Gastrocnemius medialis (tissue), 4 donors: ENCODE results near the gene GPR3. TPM values are rescaled to one million over a fixed set of nuclear protein-coding genes. Genes with fewer than 3 reads are reported as not detected.

Experiments used
- ATAC-seq, 2 donors: fragments of 150-250 bp; one replicate each; pipeline ENCODE4 v1.9.1; 2016
- DNase-seq, 2 donors: peaks; one replicate each; pipeline ENCODE4 v3.0.0-alpha.2; 2019
- H3K27ac ChIP-seq, 4 donors: fragments of 200-600 bp; sonication (generic); 1 replicate in 1 of 4; 2 replicates in 3 of 4; pipeline ENCODE4 v1.5.1; 2016 to 2018; ENCODE audit warnings: mild to moderate bottlenecking in 2 of 4, moderate library complexity in 1 of 4
- H3K27me3 ChIP-seq, 3 donors: fragments of 200-600 bp; sonication (generic) in 2 of 3; 1 replicate in 1 of 3; 2 replicates in 2 of 3; pipeline versions ENCODE4 v1.5.1 to v1.6.0; 2016 to 2019; ENCODE audit warnings: mild to moderate bottlenecking in 1 of 3, moderate library complexity in 1 of 3
- H3K36me3 ChIP-seq, 2 donors: fragments of 200-600 bp; sonication (generic) in 1 of 2; one replicate each; pipeline ENCODE4 v1.5.1; 2017 to 2018
- H3K4me1 ChIP-seq, 2 donors: fragments of 200-600 bp; sonication (generic) in 1 of 2; one replicate each; pipeline ENCODE4 v1.5.1; 2016 to 2017; ENCODE audit warnings: mild to moderate bottlenecking in 2 of 2
- H3K4me3 ChIP-seq, 4 donors: fragments of 200-600 bp; sonication (generic) in 3 of 4; 1 replicate in 1 of 4; 2 replicates in 3 of 4; pipeline ENCODE4 v1.5.1; 2016 to 2019; ENCODE audit warnings: mild to moderate bottlenecking in 2 of 4
- H3K9me3 ChIP-seq, 3 donors: fragments of 200-600 bp; sonication (generic) in 2 of 3; 1 replicate in 1 of 3; 2 replicates in 2 of 3; pipeline ENCODE4 v1.5.1; 2016 to 2019
- CTCF ChIP-seq, 5 experiments: fragments of 450-650 bp in 3 of 5; fragments of 200-600 bp in 2 of 5; sonication (generic) in 2 of 5; IDR thresholded peaks in 4 of 5; conservative IDR thresholded peaks in 1 of 5; 1 replicate in 4 of 5; 2 replicates in 1 of 5; pipeline ENCODE4 v1.5.1; 2016 to 2019; ENCODE audit warnings: antibody characterized with exemption in 5 of 5, mild to moderate bottlenecking in 3 of 5, moderate library complexity in 3 of 5
- POLR2A ChIP-seq, 2 donors: fragments of 450-650 bp; IDR thresholded peaks; one replicate each; pipeline ENCODE4 v1.6.1; 2017; ENCODE audit warnings: antibody characterized with exemption in 2 of 2, mild to moderate bottlenecking in 2 of 2, moderate library complexity in 2 of 2
- in situ Hi-C, 4 donors: fragments of 200-750 bp; cut with MboI; loops; one replicate each; pipeline versions ENCODE4 v1.15.0 to v1.8.0; 2017; ENCODE audit warnings: low sequenced_read_pairs in 4 of 4
- intact Hi-C: fragments of 100-400 bp; cut with DNase I; formaldehyde crosslinking; loops from one replicate; pipeline ENCODE4 v1.15.1; 2023; ENCODE audit warnings: low total_unique reads
- total RNA-seq, 4 donors: library from RNA; depleted of rRNA; stranded (reverse); fragments of >200 nt; gene quantifications; one replicate each; pipeline versions ENCODE4 v1.1.0 to v1.2.3, GENCODE V29; 2016

Gene GPR3
- total RNA-seq, 4 donors from 2014 or later: 0.23 to 0.51 (median 0.35) TPM; not detected in 1

GRCh38 chr1:27398405-27399149, 6.2 kb downstream of the GPR3 start:
- intact Hi-C loops: no loop called here
- Histone ChIP-seq H3K9me3 (no peaks in the 10 kb centered on the region), H3K4me3 (no peak overlapping the region), H3K27me3 (no peaks in the 10 kb centered on the region), H3K27ac (no peak overlapping the region), H3K36me3 (no peaks in the 10 kb centered on the region), H3K4me1 (peaks cover 22 to 28% of the 10 kb centered on the region in 2 donors)
- in situ Hi-C loops: loop anchor here (5.0 to 10.0 kb wide), 4 partner anchors 84 to 266 kb away; partner anchors contain the start of gene AHDC1 (in 2 of the 4)
- TF ChIP-seq CTCF (IDR thresholded peaks at IDR 0.05 in 4 of 5, conservative IDR thresholded peaks at IDR 0.05 in 1 of 5) (no peak), POLR2A (IDR thresholded peaks at IDR 0.05) (no peak)
- ATAC-seq: no peak
- no peak for DNase-seq

GRCh38 chr1:27399251-27400025, 7.0 kb downstream of the GPR3 start:
- H3K27ac ChIP-seq: no peak overlapping the region
- TF ChIP-seq POLR2A (IDR thresholded peaks at IDR 0.05) (no peak), CTCF (IDR thresholded peaks at IDR 0.05 in 4 of 5, conservative IDR thresholded peaks at IDR 0.05 in 1 of 5) (no peak)
- ATAC-seq: no peak
- peaks cover 30 to 36% of the 10 kb centered on the region in 2 donors for H3K4me1 ChIP-seq
- no peak for DNase-seq
- no peaks in the 10 kb centered on the region for H3K36me3 ChIP-seq
- in situ Hi-C loops (loop anchor here (5.0 to 25.0 kb wide), 5 partner anchors 85 to 265 kb away; partner anchors contain the start of gene AHDC1 (in 3 of the 4)), intact Hi-C loops (loop anchor here (5.0 to 10.0 kb wide), 2 partner anchors 93 to 125 kb away; partner anchors contain the start of gene WASF2)
- H3K4me3 ChIP-seq: no peak overlapping the region
- H3K9me3 ChIP-seq: no peaks in the 10 kb centered on the region
- no peaks in the 10 kb centered on the region for H3K27me3 ChIP-seq

- ATAC-seq: no peak
- H3K36me3 ChIP-seq: no peaks in the 10 kb centered on the region
- H3K27ac ChIP-seq: no peak overlapping the region
- no peak for TF ChIP-seq CTCF (IDR thresholded peaks at IDR 0.05 in 4 of 5, conservative IDR thresholded peaks at IDR 0.05 in 1 of 5)
- no peak for TF ChIP-seq POLR2A (IDR thresholded peaks at IDR 0.05)
- H3K4me3 ChIP-seq: no peak overlapping the region
- no peaks in the 10 kb centered on the region for H3K9me3 ChIP-seq
- no peak for DNase-seq
- H3K4me1 ChIP-seq: peaks cover 39 to 44% of the 10 kb centered on the region in 2 donors
- intact Hi-C loops: loop anchor here (5.0 to 10.0 kb wide), 2 partner anchors 92 to 124 kb away; partner anchors contain the start of gene WASF2
- in situ Hi-C loops: loop anchor here in 2 of 4 donors (10.0 to 25.0 kb wide), 2 partner anchors 112 to 204 kb away; partner anchors contain the start of gene AHDC1 (in 1 of the 2)
- H3K27me3 ChIP-seq: no peaks in the 10 kb centered on the region
These were observed 7.9 kb downstream of the GPR3 start for GRCh38 chr1:27400082-27400962.

GRCh38 chr1:27400963-27401341, 8.5 kb downstream of the GPR3 start:
- intact Hi-C loops (loop anchor here (5.0 to 10.0 kb wide), 2 partner anchors 91 to 124 kb away; partner anchors contain the start of gene WASF2), in situ Hi-C loops (loop anchor here in 2 of 4 donors (10.0 to 25.0 kb wide), 2 partner anchors 111 to 204 kb away; partner anchors contain the start of gene AHDC1 (in 1 of the 2))
- H3K4me1 ChIP-seq: peaks cover 45% of the 10 kb centered on the region in 2 donors
- no peak for DNase-seq
- no peaks in the 10 kb centered on the region for H3K9me3 ChIP-seq
- no peak for ATAC-seq
- H3K27ac ChIP-seq: no peak overlapping the region
- no peaks in the 10 kb centered on the region for H3K27me3 ChIP-seq
- H3K4me3 ChIP-seq: no peak overlapping the region
- no peak for TF ChIP-seq CTCF (IDR thresholded peaks at IDR 0.05 in 4 of 5, conservative IDR thresholded peaks at IDR 0.05 in 1 of 5)
- TF ChIP-seq POLR2A (IDR thresholded peaks at IDR 0.05): no peak
- peaks cover 0 to under 1% of the 10 kb centered on the region in 2 donors for H3K36me3 ChIP-seq
